ENCODE results near the gene CES1. TPM values are rescaled to one million over a fixed set of nuclear protein-coding genes. Genes with fewer than 3 reads are reported as not detected.

The CES1 gene
- 0.52 and 1.2 TPM in 2 replicates for total RNA-seq (2021; fragmentation: NEBNext Ultra II Directional; extraction: Animal tissue kit (Norgen Biotek cat#: 25700))
- polyA plus RNA-seq (2011; rRNA removed), result 0.80 and 0.91 TPM in 2 replicates
- 1.1 TPM for polyA plus RNA-seq (2011; cell fraction: cytosol; rRNA removed)
- polyA plus RNA-seq (2011; cell fraction: nucleus; rRNA removed), result 1.0 TPM
- 1.9 to 2.6 TPM (median 2.4 TPM) in 4 replicates for polyA plus RNA-seq (2012, experiment 1 of 2)
- 2.3 TPM for polyA plus RNA-seq (2012, experiment 2 of 2)
- 2.4 TPM for polyA plus RNA-seq (2013, experiment 1 of 2)
- polyA plus RNA-seq (2013, experiment 2 of 2), result 3.1 TPM
- polyA minus RNA-seq (2011; rRNA and poly(A)+ RNA removed), result 0.88 and 0.93 TPM in 2 replicates
- not detected for polyA minus RNA-seq (2011; cell fraction: cytosol; rRNA and poly(A)+ RNA removed)
- not detected for polyA minus RNA-seq (2011; cell fraction: nucleus; rRNA and poly(A)+ RNA removed)
- long read RNA-seq, experiment 1, result 0 reads
- long read RNA-seq, experiment 2, result 0 reads

DNA sequence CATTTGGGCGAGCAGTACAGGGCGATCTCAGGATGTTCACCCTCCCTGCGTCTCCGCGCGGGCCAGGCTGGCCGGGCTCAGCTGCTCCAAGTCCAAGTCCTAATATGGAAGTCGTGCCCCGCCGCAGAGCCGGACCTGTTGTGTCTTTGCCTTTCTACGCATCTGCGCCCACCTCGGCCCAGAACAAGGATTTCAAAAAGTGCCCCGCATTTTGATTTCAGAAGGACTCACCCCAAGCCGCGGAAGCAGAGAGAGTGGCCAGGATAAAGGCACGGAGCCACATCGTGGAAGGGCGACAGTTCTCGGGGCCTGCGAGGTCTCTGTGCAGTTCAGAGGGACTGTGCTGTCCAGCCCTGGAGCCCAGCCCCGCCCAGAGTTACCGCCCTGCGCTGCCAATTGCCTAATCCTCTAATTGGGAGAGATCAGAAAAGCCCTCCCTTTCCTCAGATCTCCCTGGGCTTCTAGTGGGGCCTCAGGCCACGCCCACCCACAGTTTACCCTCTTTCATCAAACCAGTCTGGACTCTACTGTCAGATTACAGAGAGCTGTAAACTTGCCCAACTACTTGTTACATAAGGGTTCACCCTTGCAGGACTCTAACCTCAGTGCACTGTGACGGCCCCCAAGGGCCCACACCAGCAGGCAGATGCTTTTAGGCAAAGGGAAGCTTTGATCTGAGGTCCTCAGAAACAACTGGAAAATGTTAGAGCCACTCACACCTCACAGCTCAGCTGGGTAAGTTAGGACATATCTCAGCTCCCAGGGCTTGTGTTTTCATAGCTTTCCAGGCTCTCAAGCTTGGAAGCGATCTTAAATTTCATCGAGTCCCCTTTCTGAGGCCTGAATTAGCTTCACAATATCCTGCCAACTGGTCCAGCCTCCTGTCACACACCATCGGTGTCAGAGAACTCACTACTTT lies at the start of gene CES1:
Gene CES1 (minus strand): TSS at position 324 of the 919 bp plus-strand sequence. CDS start 41 bp downstream, at position 283.
- peak within 1 kb of the TSS; percentile 2 to 37; a peak in 2 of 4 replicates for H3K4me2 ChIP-seq (ENCODE audit: insufficient read depth in 1 of 2, low read depth in 2 of 2, low read length in 2 of 2)
- H4K5ac ChIP-seq (ENCODE audit: insufficient read length, low read depth, low read length), result no peak within 1 kb of the TSS
- FAIRE-seq, result no peak
- no peak within 1 kb of the TSS for H3K27ac ChIP-seq (ENCODE audit: low read depth, low read length)
- ChIA-PET POLR2A (ENCODE audit: partially characterized antibody) (no interaction called here), CTCF (ENCODE audit: partially characterized antibody) (interaction anchor here (1.3 to 2.3 kb wide), 3 partner anchors 9 to 368 kb away, joined by 3 to 12 read pairs (median 6); no protein-coding TSS in a partner anchor)
- no peaks in the 10 kb centered on the region for H3K27me3 ChIP-seq (replicated peaks in 1 of 4; ENCODE audit: control insufficient read depth in 3 of 4, extremely low read depth in 1 of 4, insufficient read depth in 3 of 4, low read length in 3 of 4)
- no peak within 1 kb of the TSS for H2BK15ac ChIP-seq (ENCODE audit: low read length)
- DNase-seq (ENCODE audit: low read depth in 1 of 2, low spot score in 2 of 2), result no peak
- no peak within 1 kb of the TSS for H2BK20ac ChIP-seq (ENCODE audit: low read length)
- H3K14ac ChIP-seq (ENCODE audit: insufficient read length), result no peak within 1 kb of the TSS
- no peak within 1 kb of the TSS for H4K91ac ChIP-seq (replicated peaks; ENCODE audit: insufficient read length, low read length)
- H3K4ac ChIP-seq (replicated peaks; ENCODE audit: insufficient read length, low read depth, low read length), result no peak within 1 kb of the TSS
- no peaks in the 10 kb centered on the region for H3K9me3 ChIP-seq (ENCODE audit: insufficient read depth in 2 of 2, low read depth in 1 of 2, low read length in 1 of 2)
- no peak within 1 kb of the TSS for H4K8ac ChIP-seq (ENCODE audit: extremely low read depth, insufficient read depth, low read length)
- H3K9ac ChIP-seq (replicated peaks in 1 of 4; ENCODE audit: extremely low read depth in 1 of 4, low read depth in 3 of 4, low read length in 3 of 4), result no peak within 1 kb of the TSS
- no peaks in the 10 kb centered on the region for H3K36me3 ChIP-seq (ENCODE audit: control insufficient read depth in 2 of 4, insufficient read depth in 4 of 4, low read length in 3 of 4)
- no peak within 1 kb of the TSS for H3K18ac ChIP-seq (ENCODE audit: extremely low read depth, low read length)
- H4K20me1 ChIP-seq (replicated peaks in 1 of 2; ENCODE audit: control insufficient read depth in 1 of 2, insufficient read depth in 2 of 2, low read length in 2 of 2), result no peaks in the 10 kb centered on the region
- H3K4me3 ChIP-seq (ENCODE audit: extremely low read depth in 1 of 4, insufficient read depth in 2 of 4, low read depth in 3 of 4, low read length in 4 of 4), result peak within 1 kb of the TSS in 2 of 4 experiments; percentile 15 to 40; a peak in 3 of 8 replicates
- no peaks in the 10 kb centered on the region for H3K23me2 ChIP-seq (ENCODE audit: low read depth, low read length)
- no peak within 1 kb of the TSS for H2BK12ac ChIP-seq (ENCODE audit: low read depth, low read length)
- no peak within 1 kb of the TSS for H2AFZ ChIP-seq (ENCODE audit: low read length)
- H3K4me1 ChIP-seq (replicated peaks in 1 of 4; ENCODE audit: control insufficient read depth in 3 of 4, insufficient read depth in 4 of 4, low read length in 3 of 4), result no peaks in the 10 kb centered on the region
- WGBS, 2 experiments (ENCODE audit: extremely low coverage in 1 of 2, insufficient coverage in 1 of 2, insufficient read length in 1 of 2, insufficient replicate concordance in 2 of 2, low coverage in 1 of 2, low lambda C conversion rate in 2 of 2, missing lambda C conversion rate in 1 of 2), result 66% methylated on average over 19 of the region's 30 CpGs; no CpG with 5 or more reads in 1 of the 2 experiments
- no peaks in the 10 kb centered on the region for H3K79me1 ChIP-seq (ENCODE audit: low read depth, low read length)
- H2AK5ac ChIP-seq (ENCODE audit: low read depth, low read length), result no peak within 1 kb of the TSS
- H3K23ac ChIP-seq (ENCODE audit: insufficient read length), result no peak within 1 kb of the TSS
- no peak within 1 kb of the TSS for H2BK120ac ChIP-seq (replicated peaks; ENCODE audit: low read depth, low read length)
- H2BK5ac ChIP-seq (ENCODE audit: low read depth, low read length), result no peak within 1 kb of the TSS
- H3K56ac ChIP-seq (replicated peaks; ENCODE audit: insufficient read length, low read depth, low read length), result no peak within 1 kb of the TSS
- H3K79me2 ChIP-seq (ENCODE audit: control insufficient read depth in 1 of 2, insufficient read depth in 2 of 2, low read length in 2 of 2), result no peaks in the 10 kb centered on the region
- no peak for TF ChIP-seq SIX5 (IDR thresholded peaks at IDR 0.05; ENCODE audit: low read depth, low read length)
- no peak for TF ChIP-seq MAFK (IDR thresholded peaks at IDR 0.05; ENCODE audit: low read depth, low read length)
- no peak for TF ChIP-seq KDM1A (IDR thresholded peaks at IDR 0.05; ENCODE audit: borderline replicate concordance, low read length)
- no peak for TF ChIP-seq POLR2A (IDR thresholded peaks at IDR 0.05; ENCODE audit: control extremely low read depth in 1 of 2, low read depth in 2 of 2, low read length in 2 of 2)
- TF ChIP-seq SIN3A (conservative IDR thresholded peaks at IDR 0.05 in 1 of 2, IDR thresholded peaks at IDR 0.05 in 1 of 2; ENCODE audit: low read depth in 1 of 2, low read length in 2 of 2), result no peak
- TF ChIP-seq TBP (IDR thresholded peaks at IDR 0.05; ENCODE audit: low read depth, low read length), result no peak
- TF ChIP-seq TAF7 (optimal IDR thresholded peaks at IDR 0.05; ENCODE audit: borderline replicate concordance, low read depth, low read length), result no peak
- no peak for TF ChIP-seq CHD2 (IDR thresholded peaks at IDR 0.05; ENCODE audit: low read length)
- no peak for TF ChIP-seq HDAC2 (IDR thresholded peaks at IDR 0.05; ENCODE audit: borderline replicate concordance in 1 of 2, low read depth in 2 of 2, low read length in 2 of 2)
- TF ChIP-seq NANOG (IDR thresholded peaks at IDR 0.05; ENCODE audit: insufficient read depth, low read depth, low read length, poor library complexity, severe bottlenecking), result no peak

Data from H1 (cell line).